NB4 (cell line): ENCODE measurements around the gene SLC36A3.

ENCODE experiments used
- CTCF ChIP-seq: IDR thresholded peaks from one replicate; pipeline ENCODE4 v1.5.1; 2012; ENCODE audit warnings: low read depth, low read length
- MAX ChIP-seq: IDR thresholded peaks from 2 replicates; pipeline ENCODE4 v1.6.1; 2011; ENCODE audit warnings: low read depth, low read length
- POLR2A ChIP-seq: IDR thresholded peaks from 2 replicates; pipeline ENCODE4 v1.6.1; 2011; ENCODE audit warnings: mild to moderate bottlenecking; ENCODE audit not compliant: insufficient read length; ENCODE audit errors: extremely low read depth

- TF ChIP-seq POLR2A (no peak), CTCF (no peak), MAX (no peak)
These were observed 15.5 kb upstream of the SLC36A3 start for GRCh38 chr5:151318850-151319732.
